NCI-H2107 treated with DMSO at 0.1 percent for 48 hours (cell line): ENCODE data around the gene PTGFRN.

Source experiments
- DNase-seq: peaks from one replicate; lab custom pipeline; 2025; ENCODE audit not compliant: unreplicated experiment; lab: John Stamatoyannopoulos, UW

Gene PTGFRN

DNA sequence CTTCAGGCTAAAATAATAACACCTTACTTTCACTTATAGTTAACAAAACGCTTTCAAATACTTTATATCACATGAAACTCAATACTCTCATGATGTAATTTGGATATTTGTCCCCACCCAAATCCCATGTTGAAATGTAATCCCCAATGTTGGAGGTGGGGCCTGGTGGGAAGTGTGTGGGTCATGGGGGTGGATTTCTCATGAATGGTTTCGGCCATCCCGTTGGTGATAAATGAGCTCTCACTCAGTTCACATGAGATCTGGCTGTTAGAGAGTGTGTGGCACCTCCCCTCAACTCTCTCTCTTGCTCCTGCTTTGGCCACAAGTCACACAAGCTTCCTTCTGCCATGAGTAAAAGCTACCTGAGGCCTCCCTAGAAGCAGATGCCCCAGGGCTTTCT, 22.5 kb upstream of the PTGFRN start:
- no peak for DNase-seq

- no peak for DNase-seq
Measured at GRCh38 chr1:116889380-116889779, 20.3 kb upstream of the PTGFRN start.

DNA sequence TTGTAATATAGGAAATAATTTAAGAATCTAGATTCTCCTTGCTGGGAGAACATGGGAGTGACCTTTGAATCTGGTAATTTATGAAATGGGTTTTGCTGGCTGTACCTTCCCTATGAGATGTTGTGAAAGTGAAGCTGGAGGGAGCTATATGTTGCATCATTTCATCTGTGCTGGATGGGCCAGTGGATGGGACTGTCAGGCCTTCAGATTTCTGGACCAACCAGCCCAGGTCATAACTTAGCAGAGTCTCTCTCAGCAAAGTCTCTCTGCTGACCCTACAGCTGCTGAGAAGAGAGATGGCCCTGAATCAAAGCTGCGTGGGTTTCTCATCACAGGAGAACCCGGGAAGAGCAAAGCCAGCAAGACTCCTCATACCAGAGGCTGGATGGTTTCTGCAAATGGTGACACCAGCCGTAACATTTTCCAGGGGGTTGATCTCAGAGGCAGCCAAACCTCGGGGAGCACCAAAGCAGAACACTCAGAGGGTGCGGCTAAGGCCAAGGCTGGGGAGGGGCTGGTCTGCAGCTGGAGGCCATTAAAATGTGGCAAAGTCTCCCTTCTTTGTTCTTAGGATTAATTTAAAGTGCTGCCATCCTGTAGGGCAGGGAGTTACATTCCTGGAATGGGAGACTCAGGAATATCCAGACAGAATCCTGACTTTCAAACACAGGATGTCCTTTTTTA, 18.2 kb upstream of the PTGFRN start:
- DNase-seq: no peak

DNA sequence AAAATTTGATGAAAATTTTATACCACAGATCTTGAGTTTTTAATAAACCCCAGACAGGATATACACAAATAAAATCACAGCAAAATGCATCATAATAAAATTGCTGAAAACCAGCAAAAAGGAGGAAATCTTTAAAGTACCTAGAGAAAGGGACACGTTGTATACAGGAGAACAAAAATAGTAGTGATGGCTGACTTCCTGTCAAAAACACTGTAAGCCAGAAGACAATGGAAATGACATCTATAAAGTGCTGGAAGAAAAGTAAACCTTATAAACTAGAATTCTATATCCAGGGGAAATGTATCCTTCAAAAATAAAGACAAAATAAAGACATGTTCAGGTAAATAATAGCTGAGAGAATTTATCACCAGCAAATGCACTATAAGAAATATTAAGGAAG, 14.6 kb upstream of the PTGFRN start:
- DNase-seq: no peak

DNA sequence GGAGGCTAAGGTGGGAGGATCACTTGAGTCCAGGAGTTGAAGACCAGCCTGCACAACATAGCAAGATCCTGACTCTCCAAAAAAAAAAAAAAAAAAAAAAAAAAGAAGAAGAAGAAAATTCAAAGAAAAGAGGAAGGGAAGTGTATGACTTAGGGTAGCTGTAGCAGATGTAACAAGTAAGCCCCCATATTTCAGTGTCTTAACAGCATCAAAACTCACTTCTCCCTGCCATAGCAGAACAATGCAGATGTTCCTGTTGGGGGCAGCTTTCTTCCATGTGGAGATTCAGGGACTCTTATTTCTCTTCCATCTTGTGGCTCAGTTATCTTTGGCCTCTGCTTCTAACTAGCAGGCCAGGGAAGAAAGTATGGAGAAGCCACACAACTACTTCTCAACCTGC, 10.2 kb upstream of the PTGFRN start:
- no peak for DNase-seq

GRCh38 chr1:116900471-116901365, 9.0 kb upstream of the PTGFRN start:
- DNase-seq: no peak

- DNase-seq: no peak
Measured at GRCh38 chr1:116902027-116902426, 7.7 kb upstream of the PTGFRN start.

GRCh38 chr1:116902723-116903383, 6.9 kb upstream of the PTGFRN start:
- no peak for DNase-seq

DNA sequence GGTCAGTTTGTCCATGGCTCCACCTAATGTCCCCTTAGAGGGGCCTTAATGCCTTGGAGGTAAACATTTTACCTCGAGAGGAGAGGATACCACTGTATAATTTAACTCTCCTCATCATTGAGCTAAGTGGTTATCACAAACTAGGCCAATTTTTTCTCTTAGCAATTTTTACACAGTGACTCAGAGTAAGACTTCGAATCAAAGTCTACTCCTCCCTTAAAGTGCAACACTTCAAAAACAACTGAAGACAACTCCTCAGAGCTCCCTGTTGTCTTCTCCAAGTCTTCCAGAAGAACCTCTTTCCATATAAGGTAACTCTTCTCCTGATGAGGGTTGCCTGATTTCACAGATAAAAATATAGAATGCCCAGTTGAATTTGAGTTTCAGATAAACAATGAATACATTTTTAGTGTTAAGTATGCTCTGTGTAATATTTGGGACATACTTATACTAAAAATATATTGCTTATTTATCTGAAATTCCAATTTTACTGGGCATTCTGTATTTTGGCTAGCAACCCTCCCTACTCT, 4.9 kb upstream of the PTGFRN start:
- DNase-seq: no peak

DNA sequence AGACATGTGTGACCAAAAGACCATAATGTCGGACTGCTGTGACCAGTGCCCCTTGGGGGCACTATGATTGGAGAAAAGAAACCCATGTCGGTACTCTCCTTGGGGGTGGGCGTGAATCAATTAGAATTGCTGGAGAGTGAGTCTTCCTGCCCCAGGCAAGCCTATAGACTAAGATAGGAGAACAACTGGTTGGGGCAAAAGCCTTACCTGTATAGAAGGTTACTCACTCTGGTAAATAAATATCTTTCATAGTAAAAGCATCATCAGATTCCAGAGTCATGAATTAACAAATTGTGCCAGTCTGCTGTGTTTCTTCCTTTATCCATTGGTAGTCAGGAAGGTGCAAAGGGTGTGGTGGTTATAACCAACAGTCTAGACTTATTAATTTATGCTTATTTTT, 2.9 kb upstream of the PTGFRN start:
- DNase-seq: no peak

DNA sequence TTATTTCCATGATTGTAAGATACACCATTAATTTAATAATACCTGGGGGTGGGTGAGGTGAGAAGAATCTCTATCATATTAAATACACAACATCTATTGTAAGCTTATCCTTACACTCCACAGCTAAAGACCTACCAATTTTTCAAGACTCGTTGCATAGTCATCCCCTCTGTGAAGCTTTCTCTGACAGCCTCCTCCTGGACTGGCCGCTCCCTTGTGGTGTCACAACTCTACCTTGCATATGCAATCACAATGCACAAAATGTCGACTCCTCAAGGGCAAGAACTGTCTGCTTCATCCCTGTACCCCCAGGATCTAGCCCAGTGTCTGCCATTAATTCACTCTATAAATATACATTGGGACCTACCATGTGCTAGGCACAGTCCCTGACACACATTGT, 2.4 kb upstream of the PTGFRN start:
- no peak for DNase-seq

DNA sequence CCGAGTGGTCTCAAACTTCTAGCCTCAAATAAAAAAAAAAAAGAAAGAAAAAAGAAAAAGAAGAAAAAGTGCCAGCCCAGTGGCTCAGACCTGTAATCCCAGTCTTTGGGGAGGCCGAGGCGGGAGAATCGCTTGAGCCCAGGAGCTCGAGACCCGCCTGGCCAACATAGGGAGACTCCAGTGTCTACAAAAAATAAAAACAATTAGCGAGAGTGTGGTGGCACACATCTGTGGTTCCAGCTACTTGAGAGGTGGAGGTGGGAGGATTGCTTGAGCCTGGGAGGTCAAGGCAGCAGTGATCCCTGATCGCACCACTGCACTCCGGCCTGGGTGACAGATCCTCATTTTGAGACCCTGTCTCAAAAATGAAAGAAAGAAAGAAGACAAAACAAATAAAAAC, 1.4 kb upstream of the PTGFRN start:
- no peak for DNase-seq

DNA sequence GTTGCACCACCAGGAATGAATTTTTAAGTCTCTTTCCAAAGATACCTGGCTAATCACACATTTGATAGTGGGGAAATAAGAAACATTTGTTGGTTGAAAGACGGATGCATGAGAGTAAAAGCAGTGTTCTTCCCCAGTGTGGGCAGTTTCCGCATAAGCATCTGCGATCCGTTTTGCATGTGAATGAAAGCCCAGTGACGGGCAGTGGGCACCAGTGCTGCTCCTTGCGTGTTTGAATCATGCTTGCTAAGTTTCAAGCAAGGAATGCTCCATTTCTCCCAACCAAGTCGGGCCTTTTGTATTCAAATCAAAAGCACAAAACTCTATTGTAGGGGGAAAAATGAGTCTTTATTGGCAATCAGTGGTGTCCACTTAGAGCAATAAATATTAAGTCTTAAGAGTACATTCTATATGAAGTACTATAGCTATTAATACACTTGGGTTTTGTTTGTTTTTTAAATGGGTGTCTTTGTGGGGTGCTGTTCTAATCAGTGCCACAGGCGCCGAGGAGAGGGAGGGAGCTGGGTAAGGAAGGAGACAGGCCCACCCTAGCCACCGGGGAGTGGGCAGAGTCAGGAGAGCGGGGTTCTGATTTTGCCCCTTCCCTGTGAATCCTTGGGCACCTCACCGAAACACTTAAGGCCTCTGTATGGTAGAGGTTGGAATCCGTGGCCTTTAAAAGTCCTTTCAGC, 750 bp upstream of the PTGFRN start:
- no peak for DNase-seq

GRCh38 chr1:116910379-116911187, 867 bp downstream of the PTGFRN start:
- no peak for DNase-seq

GRCh38 chr1:116911188-116911553, 1.5 kb downstream of the PTGFRN start:
- no peak for DNase-seq

DNA sequence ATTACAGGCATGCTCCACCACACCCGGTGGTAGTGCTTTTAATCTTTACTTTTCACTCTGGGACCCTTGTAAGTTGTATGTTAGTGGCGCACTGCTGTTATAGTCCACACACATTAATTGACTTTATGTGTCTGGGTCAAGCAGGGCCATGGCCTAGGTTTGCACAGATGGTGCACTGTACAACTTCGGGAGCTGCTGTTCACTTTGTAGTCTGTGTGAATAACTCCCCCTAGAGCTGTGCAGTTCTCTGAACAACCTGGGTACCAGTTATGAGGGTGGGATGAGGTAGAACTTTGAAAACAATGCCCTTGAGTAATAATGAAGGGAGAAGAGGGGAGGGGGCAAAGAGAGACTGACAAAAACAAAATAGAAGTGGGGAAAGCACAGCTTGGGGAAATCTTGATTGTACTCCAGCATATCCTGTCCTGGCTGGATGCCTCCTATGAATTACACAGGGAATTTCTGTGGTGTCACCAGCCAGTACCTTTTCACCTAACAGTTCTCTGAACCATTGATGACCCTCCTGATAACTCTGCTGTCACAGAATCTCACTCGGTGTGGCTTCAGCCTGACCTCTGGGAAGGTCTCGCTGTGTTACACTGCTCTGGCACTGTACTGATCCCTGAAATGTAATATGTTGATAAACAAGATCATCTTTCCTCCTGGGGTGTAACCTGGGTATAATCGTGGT, 2.2 kb downstream of the PTGFRN start:
- no peak for DNase-seq

GRCh38 chr1:116912846-116913245, 3.1 kb downstream of the PTGFRN start:
- no peak for DNase-seq

GRCh38 chr1:116913941-116914340, 4.2 kb downstream of the PTGFRN start:
- DNase-seq: no peak

DNA sequence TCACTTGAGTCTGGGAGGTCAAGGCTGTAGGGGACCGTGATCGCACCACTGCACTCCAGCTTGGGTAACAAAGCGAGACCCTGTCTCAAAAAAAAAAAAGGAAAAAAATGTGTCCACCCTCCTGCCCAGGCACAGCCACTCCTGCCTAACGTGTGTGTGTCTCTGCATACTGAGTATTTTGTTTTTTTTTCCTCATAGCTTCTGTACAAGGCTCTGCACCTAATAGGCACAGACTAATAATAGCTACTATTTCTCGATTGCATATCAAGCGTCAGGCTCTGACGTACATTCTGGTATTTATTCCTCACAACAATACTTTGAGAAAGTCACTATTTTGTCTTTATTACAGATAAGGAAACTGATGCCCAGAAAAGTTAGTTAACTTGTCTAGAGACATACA, 5.0 kb downstream of the PTGFRN start:
- DNase-seq: no peak
